HepG2 (cell line): ENCODE results near the gene UNC50.

Experiments
- CTCF ChIP-seq: sonication (generic); formaldehyde crosslinking; IDR thresholded peaks from 2 replicates; pipeline ENCODE4 v1.5.0; 2020; ENCODE audit warnings: mild to moderate bottlenecking, missing genetic modification reagents, moderate library complexity
- FIP1L1 ChIP-seq: fragments of 200-400 bp; formaldehyde crosslinking; IDR thresholded peaks from 2 replicates; pipeline ENCODE4 v1.6.1; 2018; ENCODE audit warnings: low read depth, mild to moderate bottlenecking, low read length, moderate library complexity, borderline replicate concordance; ENCODE audit not compliant: insufficient read depth
- NRL ChIP-seq: sonication (generic); formaldehyde crosslinking; IDR thresholded peaks from 2 replicates; pipeline ENCODE4 v1.5.0; 2020; ENCODE audit warnings: missing genetic modification reagents, mild to moderate bottlenecking, moderate library complexity, borderline replicate concordance
- TBX3 ChIP-seq: fragments of 450-650 bp; IDR thresholded peaks from 2 replicates; pipeline ENCODE4 v1.6.1; 2017; ENCODE audit warnings: antibody characterized with exemption, mild to moderate bottlenecking, inconsistent platforms, borderline replicate concordance
- ZNF652 ChIP-seq: IDR thresholded peaks from 2 replicates; pipeline ENCODE4 v1.6.1; 2016; ENCODE audit warnings: low read depth, borderline replicate concordance

GRCh38 chr2:98623657-98624056, 15.3 kb downstream of the UNC50 start:
- TF ChIP-seq CTCF (CRISPR knock-in tag) = no peak
- no peak for TF ChIP-seq TBX3
- no peak for TF ChIP-seq FIP1L1
- no peak for TF ChIP-seq NRL (CRISPR knock-in tag)
- no peak for TF ChIP-seq ZNF652 (CRISPR knock-in tag)
